SK-N-SH (cell line): Measurements from ENCODE around the gene GBA3. TPM values are rescaled to one million over a fixed set of nuclear protein-coding genes. Genes with fewer than 3 reads are reported as not detected.

ENCODE experiments used
- CTCF ChIA-PET: fragments of 300-600, 350-600 bp; formaldehyde crosslinking; extraction: SDS; loops from one replicate; lab custom pipeline; 2021; lab: Yijun Ruan, JAX
- POLR2A ChIA-PET: fragments of 350-600 bp; sonication (Branson Sonifier 250); formaldehyde crosslinking; extraction: SDS; loops from one replicate; lab custom pipeline; 2020; ENCODE audit warnings: antibody characterized with exemption, inconsistent platforms; lab: Yijun Ruan, JAX
- DNase-seq: peaks from one replicate; pipeline ENCODE4 v3.0.0; 2012
- H2AFZ ChIP-seq: fragments of 200-600 bp; sonication (generic); 2 replicates; pipeline ENCODE4 v1.8.1; 2016; ENCODE audit warnings: antibody characterized with exemption, mild to moderate bottlenecking, low read depth
- H3F3A ChIP-seq: fragments of 200-600 bp; sonication (generic); replicated peaks from 2 replicates; pipeline ENCODE3; 2016; ENCODE audit warnings: antibody characterized with exemption, mild to moderate bottlenecking; ENCODE audit not compliant: insufficient read depth
- H3K27ac ChIP-seq, 2 experiments: fragments of 200-500 bp in 1 of 2; fragments of 200-600 bp in 1 of 2; sonication (Bioruptor generic) in 1 of 2; sonication (generic), shearing (Covaris generic) in 1 of 2; 2 replicates each; pipeline versions ENCODE4 v1.5.1 to v1.6.1; 2014 to 2016; ENCODE audit warnings: low read depth in 2 of 2, inconsistent platforms in 1 of 2, low read length in 1 of 2, mild to moderate bottlenecking in 1 of 2, mixed read lengths in 1 of 2
- H3K27me3 ChIP-seq: fragments of 200-600 bp; sonication (generic), shearing (Covaris generic); 2 replicates; pipeline ENCODE4 v1.6.1; 2016; ENCODE audit warnings: mixed run types; ENCODE audit not compliant: insufficient read depth
- H3K36me3 ChIP-seq, 2 experiments: fragments of 200-500 bp in 1 of 2; fragments of 200-600 bp in 1 of 2; sonication (Bioruptor generic) in 1 of 2; sonication (generic) in 1 of 2; replicated peaks in 1 of 2; 2 replicates each; pipeline versions ENCODE3 to v1.5.1; 2014 to 2016; ENCODE audit warnings: low read length in 1 of 2, mild to moderate bottlenecking in 1 of 2; ENCODE audit not compliant: insufficient read depth in 2 of 2, control insufficient read depth in 1 of 2
- H3K4me1 ChIP-seq, 2 experiments: fragments of 200-500 bp in 1 of 2; fragments of 200-600 bp in 1 of 2; sonication (Bioruptor generic) in 1 of 2; sonication (generic), shearing (Covaris generic) in 1 of 2; 2 replicates each; pipeline versions ENCODE4 v1.5.1 to v1.6.1; 2014 to 2016; ENCODE audit warnings: low read depth in 1 of 2, low read length in 1 of 2, mixed run types in 1 of 2; ENCODE audit not compliant: insufficient read depth in 2 of 2, control insufficient read depth in 1 of 2
- H3K4me2 ChIP-seq: fragments of 200-600 bp; sonication (generic), shearing (Covaris generic); 2 replicates; pipeline ENCODE4 v1.6.1; 2017; ENCODE audit warnings: mixed run types
- H3K4me3 ChIP-seq, 2 experiments: fragments of 200-500 bp in 1 of 2; fragments of 200-600 bp in 1 of 2; sonication (Bioruptor generic) in 1 of 2; sonication (generic), shearing (Covaris generic) in 1 of 2; 2 replicates each; pipeline versions ENCODE4 v1.5.1 to v1.8.1; 2014 to 2016; ENCODE audit warnings: low read depth in 2 of 2, inconsistent platforms in 1 of 2, low read length in 1 of 2, mild to moderate bottlenecking in 1 of 2, mixed read lengths in 1 of 2, moderate library complexity in 1 of 2
- H3K79me2 ChIP-seq: fragments of 200-600 bp; sonication (generic); 2 replicates; pipeline ENCODE4 v1.8.1; 2017; ENCODE audit warnings: mild to moderate bottlenecking; ENCODE audit not compliant: insufficient read depth
- H3K9ac ChIP-seq: fragments of 200-600 bp; sonication (generic); 2 replicates; pipeline ENCODE4 v1.6.1; 2017; ENCODE audit warnings: mixed run types
- H3K9me2 ChIP-seq: fragments of 200-600 bp; sonication (generic); 2 replicates; pipeline ENCODE4 v1.6.1; 2017; ENCODE audit warnings: mixed run types
- H3K9me3 ChIP-seq: fragments of 200-600 bp; sonication (generic); 2 replicates; pipeline ENCODE4 v1.6.1; 2017; ENCODE audit warnings: mixed run types, mild to moderate bottlenecking, moderate library complexity
- H4K20me1 ChIP-seq: fragments of 200-600 bp; sonication (generic); 2 replicates; pipeline ENCODE4 v1.6.1; 2017; ENCODE audit warnings: mild to moderate bottlenecking, mixed run types; ENCODE audit not compliant: insufficient read depth
- EZH2phosphoT487 ChIP-seq: fragments of 200-600 bp; sonication (generic); IDR thresholded peaks from 2 replicates; pipeline ENCODE4 v1.6.1; 2017; ENCODE audit warnings: low read depth, mixed run types, mild to moderate bottlenecking, antibody characterized with exemption, moderate library complexity, borderline replicate concordance
- FOXJ3 ChIP-seq: sonication (generic); formaldehyde crosslinking; IDR thresholded peaks from 2 replicates; pipeline ENCODE4 v1.5.1; 2020; ENCODE audit warnings: mild to moderate bottlenecking, missing genetic modification reagents
- FOXM1 ChIP-seq: IDR thresholded peaks from 2 replicates; pipeline ENCODE4 v1.4.0; 2012; ENCODE audit warnings: low read depth, mild to moderate bottlenecking
- GABPA ChIP-seq: IDR thresholded peaks from 2 replicates; pipeline ENCODE4 v1.4.0; 2012; ENCODE audit warnings: low read depth, mild to moderate bottlenecking
- MAX ChIP-seq: IDR thresholded peaks from 2 replicates; pipeline ENCODE4 v1.4.0; 2012; ENCODE audit warnings: low read depth
- MEF2A ChIP-seq: IDR thresholded peaks from 2 replicates; pipeline ENCODE4 v1.4.0; 2012; ENCODE audit warnings: low read depth, borderline replicate concordance
- POLR2AphosphoS5 ChIP-seq: IDR thresholded peaks from 2 replicates; pipeline ENCODE4 v1.6.1; 2012; ENCODE audit warnings: low read depth, low read length
- RCOR1 ChIP-seq: fragments of 150-350 bp; IDR thresholded peaks from 2 replicates; pipeline ENCODE4 v1.6.1; 2017; ENCODE audit warnings: antibody characterized with exemption, low read length
- REST ChIP-seq: IDR thresholded peaks from 2 replicates; pipeline ENCODE4 v1.6.1; 2012; ENCODE audit warnings: mild to moderate bottlenecking, low read depth, low read length, moderate library complexity
- SMC3 ChIP-seq: IDR thresholded peaks from 2 replicates; pipeline ENCODE4 v1.6.1; 2012; ENCODE audit warnings: low read depth, low read length, improper control_type of control experiment
- TCF12 ChIP-seq: IDR thresholded peaks from 2 replicates; pipeline ENCODE4 v1.4.0; 2012
- TEAD4 ChIP-seq: IDR thresholded peaks from 2 replicates; pipeline ENCODE4 v1.4.0; 2012; ENCODE audit warnings: mild to moderate bottlenecking, borderline replicate concordance; ENCODE audit not compliant: insufficient read depth
- USF1 ChIP-seq: IDR thresholded peaks from 2 replicates; pipeline ENCODE4 v1.4.0; 2012; ENCODE audit warnings: low read depth, borderline replicate concordance
- USF2 ChIP-seq: fragments of 150-350 bp; IDR thresholded peaks from 2 replicates; pipeline ENCODE4 v1.6.1; 2017; ENCODE audit warnings: antibody characterized with exemption, low read length, low read depth, borderline replicate concordance
- YY1 ChIP-seq: IDR thresholded peaks from 2 replicates; pipeline ENCODE4 v1.4.0; 2012; ENCODE audit warnings: low read depth, mild to moderate bottlenecking
- ZBTB33 ChIP-seq: IDR thresholded peaks from 2 replicates; pipeline ENCODE4 v1.4.0; 2012; ENCODE audit warnings: low read depth, borderline replicate concordance
- WGBS: methylation state at CpG from one replicate; pipeline ENCODE4 v1.1.6; 2017; ENCODE audit warnings: low lambda C conversion rate; 5-methylcytosine and 5-hydroxymethylcytosine counted together
- polyA plus RNA-seq, 3 experiments: library from polyadenylated mRNA; depleted of rRNA; stranded (reverse); fragments of >200 nt; gene quantifications; 2 replicates each; pipeline ENCODE4 v1.2.3, GENCODE V29; 2012

Gene GBA3
- polyA plus RNA-seq, 1 of the 3 experiments (the other 2 are of a cell fraction): not detected

- Histone ChIP-seq H3K9me2 (no peaks in the 10 kb centered on the region), H3F3A (no peaks in the 10 kb centered on the region), H3K4me3 (no peak overlapping the region), H3K27me3 (no peaks in the 10 kb centered on the region), H3K9ac (no peak overlapping the region), H3K79me2 (no peaks in the 10 kb centered on the region), H2AFZ (no peak overlapping the region), H3K4me1 (no peaks in the 10 kb centered on the region)
- DNase-seq: no peak
- WGBS: 0% methylated on average over 4 of the region's 4 CpGs
- TF ChIP-seq MAX (no peak), EZH2phosphoT487 (no peak), ZBTB33 (no peak), YY1 (no peak), MEF2A (no peak), RCOR1 (no peak), TCF12 (no peak), USF1 (no peak), FOXJ3 (no peak), TEAD4 (no peak), FOXM1 (no peak), REST (no peak), POLR2AphosphoS5 (no peak), GABPA (no peak), USF2 (no peak), SMC3 (no peak)
- TF ChIP-seq, all 33 proteins: peak for 0
- no peaks in the 10 kb centered on the region for H4K20me1 ChIP-seq
- H3K4me2 ChIP-seq: no peak overlapping the region
- no peaks in the 10 kb centered on the region for H3K36me3 ChIP-seq
- ChIA-PET CTCF (no interaction called here), POLR2A (no interaction called here)
- H3K9me3 ChIP-seq: no peaks in the 10 kb centered on the region
- no peak overlapping the region for H3K27ac ChIP-seq
These were observed 110.1 kb downstream of the GBA3 start for GRCh38 chr4:22802876-22803275.
